Measurements from ENCODE around the gene CDC14B.

Gene CDC14B

DNA sequence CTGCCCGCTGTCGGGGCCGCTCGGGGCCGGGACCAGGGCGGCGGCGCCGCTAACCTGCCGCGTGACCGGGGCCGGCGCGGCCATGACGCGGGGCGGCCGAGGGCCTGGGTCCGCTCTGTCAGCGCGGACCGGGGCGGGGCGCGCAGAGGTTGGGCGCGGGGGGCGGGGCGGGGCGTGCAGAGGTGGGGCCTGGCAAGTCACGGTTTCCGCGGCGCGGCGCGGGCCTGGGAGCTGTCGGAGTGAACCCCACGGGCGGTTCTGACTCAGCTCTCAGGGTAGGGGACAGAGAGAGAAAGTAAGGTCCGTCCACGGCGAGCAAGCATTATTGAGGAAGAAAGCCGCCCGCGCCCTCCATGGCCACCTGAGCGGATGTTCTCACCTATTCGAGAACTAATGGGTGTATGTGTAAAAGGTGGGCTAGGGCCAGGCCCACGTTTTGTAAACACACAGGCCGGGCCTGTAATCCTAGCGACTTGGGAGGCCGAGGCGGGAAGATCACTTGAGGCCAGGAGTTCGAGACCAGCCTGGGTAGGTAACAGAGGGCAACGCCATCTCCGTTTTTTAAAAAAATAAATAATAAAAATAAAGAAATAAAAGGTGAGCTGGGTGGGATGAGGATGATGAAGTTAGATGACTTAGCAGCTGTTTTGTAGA lies 35.7 kb upstream of the CDC14B start, which contains the start of gene PRXL2C:
PRXL2C (minus strand) TSS at position 120 of the 654 bp plus-strand sequence; CDS start at position 84, 36 bp downstream.
- peaks cover 9% of the 10 kb centered on the region for H3K79me1 ChIP-seq (ENCODE audit: low read length)

DNA sequence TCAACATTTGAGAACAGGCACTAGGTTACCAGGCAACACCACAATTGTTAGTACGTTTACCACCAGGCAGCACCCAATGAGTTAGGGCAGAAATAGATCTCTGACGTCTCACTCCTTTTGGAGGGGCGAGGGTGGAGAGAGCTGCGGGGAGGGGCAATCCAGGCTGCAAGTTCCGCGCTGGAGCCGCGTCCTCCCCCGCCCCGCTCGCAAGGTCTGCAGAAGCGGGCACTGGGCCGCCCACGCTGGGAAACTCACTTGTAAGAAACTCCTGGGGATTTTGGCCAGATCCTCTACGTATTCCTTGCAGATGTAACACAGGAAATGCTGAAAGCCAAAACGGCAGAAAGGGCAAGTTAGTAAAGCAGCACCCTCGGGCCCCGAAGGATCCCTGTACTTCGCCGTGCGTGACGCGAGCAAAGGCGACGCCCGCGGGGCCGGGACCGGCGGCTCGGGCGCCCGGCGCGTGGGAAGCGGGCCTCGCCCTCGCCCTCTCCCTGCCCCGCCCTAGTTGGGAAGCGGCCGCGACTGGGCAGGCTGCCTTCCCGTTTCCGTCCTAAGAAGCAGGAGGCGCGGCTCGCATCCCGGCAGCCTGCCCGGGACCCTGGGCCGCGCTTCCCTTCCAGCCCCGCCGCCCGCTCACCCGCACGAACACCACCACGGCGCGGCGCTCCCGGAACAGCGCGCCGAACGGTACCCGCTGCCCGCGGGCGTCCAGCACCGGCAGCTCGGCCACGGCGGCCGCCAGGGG lies 35.0 kb upstream of the CDC14B start:
- no CpG with 5 or more reads among the region's 74 CpGs for WGBS (ENCODE audit: extremely low coverage, insufficient coverage, insufficient read length)
- Histone ChIP-seq H3K4me2 (ENCODE audit: low read length) (peak overlapping the region; percentile 94), H2BK120ac (ENCODE audit: insufficient read depth, low read length, poor library complexity) (peak overlapping the region; percentile 64), H3K4ac (ENCODE audit: low read depth, low read length) (peak overlapping the region; percentile 60), H4K8ac (ENCODE audit: low read depth, low read length) (peak overlapping the region; percentile 44), H3K14ac (ENCODE audit: low read length) (peak overlapping the region; percentile 72), H3K9ac (ENCODE audit: low read length) (peak overlapping the region; percentile 75), H3K4me3 (ENCODE audit: low read depth, low read length) (peak overlapping the region; percentile 84), H3K4me1 (ENCODE audit: control insufficient read depth in 1 of 2, insufficient read depth in 2 of 2, low read length in 2 of 2) (no peaks in the 10 kb centered on the region), H4K91ac (ENCODE audit: low read depth, low read length) (peak overlapping the region; percentile 86), H3K27ac (ENCODE audit: low read depth, low read length) (peak overlapping the region; percentile 83), H3K9me3 (ENCODE audit: insufficient read depth, low read depth, low read length) (no peaks in the 10 kb centered on the region), H2BK5ac (ENCODE audit: low read depth, low read length, poor library complexity) (peak overlapping the region; percentile 22), H2AFZ (ENCODE audit: insufficient read depth, low read length, poor library complexity) (peak overlapping the region; percentile 72), H2AK5ac (ENCODE audit: low read length) (no peak overlapping the region), H3K79me1 (ENCODE audit: low read length) (peaks cover 9% of the 10 kb centered on the region), H3K79me2 (ENCODE audit: control insufficient read depth, insufficient read depth, low read length, poor library complexity) (peaks cover 5% of the 10 kb centered on the region), H2BK12ac (ENCODE audit: low read length) (peak overlapping the region; percentile 16), H4K12ac (ENCODE audit: low read depth, low read length) (no peak overlapping the region), H3K27me3 (ENCODE audit: insufficient read depth, low read length) (no peaks in the 10 kb centered on the region), H3K36me3 (ENCODE audit: control insufficient read depth in 1 of 2, insufficient read depth in 2 of 2, low read length in 2 of 2) (peaks cover 1 to 2% of the 10 kb centered on the region in 2 experiments), H3K23ac (ENCODE audit: low read length) (no peak overlapping the region), H3K18ac (ENCODE audit: low read length) (peak overlapping the region; percentile 76)
- peak; percentile 66 to 74 for DNase-seq

More for the DNA sequence above, 35.7 kb upstream of the CDC14B start, which contains the start of gene PRXL2C:
- WGBS (ENCODE audit: extremely low coverage, insufficient coverage, insufficient read length), result no CpG with 5 or more reads among the region's 57 CpGs
- Histone ChIP-seq H2AFZ (ENCODE audit: insufficient read depth, low read length, poor library complexity) (peak within 1 kb of the TSS; percentile 72), H4K91ac (ENCODE audit: low read depth, low read length) (peak within 1 kb of the TSS; percentile 86), H2BK120ac (ENCODE audit: insufficient read depth, low read length, poor library complexity) (peak within 1 kb of the TSS; percentile 64), H2BK5ac (ENCODE audit: low read depth, low read length, poor library complexity) (peak within 1 kb of the TSS; percentile 22), H4K8ac (ENCODE audit: low read depth, low read length) (peak within 1 kb of the TSS; percentile 44), H3K27me3 (ENCODE audit: insufficient read depth, low read length) (no peaks in the 10 kb centered on the region), H2AK5ac (ENCODE audit: low read length) (no peak within 1 kb of the TSS), H3K9ac (ENCODE audit: low read length) (peak within 1 kb of the TSS; percentile 75), H3K9me3 (ENCODE audit: insufficient read depth, low read depth, low read length) (no peaks in the 10 kb centered on the region), H3K4me1 (ENCODE audit: control insufficient read depth in 1 of 2, insufficient read depth in 2 of 2, low read length in 2 of 2) (no peaks in the 10 kb centered on the region), H3K18ac (ENCODE audit: low read length) (peak within 1 kb of the TSS; percentile 76), H3K79me2 (ENCODE audit: control insufficient read depth, insufficient read depth, low read length, poor library complexity) (peaks cover 5% of the 10 kb centered on the region), H3K23ac (ENCODE audit: low read length) (no peak within 1 kb of the TSS), H3K36me3 (ENCODE audit: control insufficient read depth in 1 of 2, insufficient read depth in 2 of 2, low read length in 2 of 2) (peaks cover 1 to 2% of the 10 kb centered on the region in 2 experiments), H2BK12ac (ENCODE audit: low read length) (peak within 1 kb of the TSS; percentile 16), H3K4ac (ENCODE audit: low read depth, low read length) (peak within 1 kb of the TSS; percentile 60), H3K4me2 (ENCODE audit: low read length) (peak within 1 kb of the TSS; percentile 94), H3K14ac (ENCODE audit: low read length) (peak within 1 kb of the TSS; percentile 72), H3K4me3 (ENCODE audit: low read depth, low read length) (peak within 1 kb of the TSS; percentile 84), H4K12ac (ENCODE audit: low read depth, low read length) (peak within 1 kb of the TSS; percentile 28), H3K27ac (ENCODE audit: low read depth, low read length) (peak within 1 kb of the TSS; percentile 83)
- peak; percentile 54 to 68 for DNase-seq

DNA sequence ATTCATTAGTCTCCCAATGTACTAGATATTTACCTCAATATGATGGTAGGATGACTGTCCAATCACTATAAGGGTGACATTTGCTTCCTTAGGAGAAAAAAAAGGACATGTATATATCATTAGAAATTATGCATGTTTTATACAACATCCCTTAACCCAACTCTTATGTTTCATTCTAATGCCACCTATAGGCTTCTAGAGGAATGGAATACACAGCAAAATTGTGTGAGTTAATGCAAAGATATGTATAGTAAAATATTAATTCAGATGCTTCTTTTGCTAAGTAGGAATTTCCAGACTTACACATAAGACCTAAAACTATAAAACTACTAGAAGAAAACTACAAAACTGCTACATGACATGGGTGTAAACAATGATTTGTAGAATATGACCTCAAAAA lies 32.0 kb upstream of the CDC14B start:
- no peaks in the 10 kb centered on the region for H3K4me1 ChIP-seq (ENCODE audit: control insufficient read depth in 1 of 2, insufficient read depth in 2 of 2, low read length in 2 of 2)
- no peak overlapping the region for H3K4me3 ChIP-seq (ENCODE audit: low read depth, low read length)
- H3K9me3 ChIP-seq (ENCODE audit: insufficient read depth, low read depth, low read length), result no peaks in the 10 kb centered on the region
- no peaks in the 10 kb centered on the region for H3K27me3 ChIP-seq (ENCODE audit: insufficient read depth, low read length)
- peak in 1 of 2 donors; percentile 30 for DNase-seq
- H2AFZ ChIP-seq (ENCODE audit: insufficient read depth, low read length, poor library complexity), result no peak overlapping the region
- H3K23ac ChIP-seq (ENCODE audit: low read length), result no peak overlapping the region
- H3K36me3 ChIP-seq (ENCODE audit: control insufficient read depth in 1 of 2, insufficient read depth in 2 of 2, low read length in 2 of 2), result peaks cover 1 to 5% of the 10 kb centered on the region in 2 experiments
- no peak overlapping the region for H3K4me2 ChIP-seq (ENCODE audit: low read length)
- H2AK5ac ChIP-seq (ENCODE audit: low read length), result no peak overlapping the region
- H4K91ac ChIP-seq (ENCODE audit: low read depth, low read length), result no peak overlapping the region
- H3K14ac ChIP-seq (ENCODE audit: low read length), result no peak overlapping the region
- H2BK12ac ChIP-seq (ENCODE audit: low read length), result no peak overlapping the region
- H3K9ac ChIP-seq (ENCODE audit: low read length), result no peak overlapping the region
- no peak overlapping the region for H4K12ac ChIP-seq (ENCODE audit: low read depth, low read length)
- H3K27ac ChIP-seq (ENCODE audit: low read depth, low read length), result no peak overlapping the region
- no peak overlapping the region for H4K8ac ChIP-seq (ENCODE audit: low read depth, low read length)
- H3K79me2 ChIP-seq (ENCODE audit: control insufficient read depth, insufficient read depth, low read length, poor library complexity), result peaks cover 5% of the 10 kb centered on the region
- H3K18ac ChIP-seq (ENCODE audit: low read length), result no peak overlapping the region
- H3K79me1 ChIP-seq (ENCODE audit: low read length), result peaks cover 9% of the 10 kb centered on the region
- H2BK120ac ChIP-seq (ENCODE audit: insufficient read depth, low read length, poor library complexity), result no peak overlapping the region
- H3K4ac ChIP-seq (ENCODE audit: low read depth, low read length), result no peak overlapping the region
- no peak overlapping the region for H2BK5ac ChIP-seq (ENCODE audit: low read depth, low read length, poor library complexity)

DNA sequence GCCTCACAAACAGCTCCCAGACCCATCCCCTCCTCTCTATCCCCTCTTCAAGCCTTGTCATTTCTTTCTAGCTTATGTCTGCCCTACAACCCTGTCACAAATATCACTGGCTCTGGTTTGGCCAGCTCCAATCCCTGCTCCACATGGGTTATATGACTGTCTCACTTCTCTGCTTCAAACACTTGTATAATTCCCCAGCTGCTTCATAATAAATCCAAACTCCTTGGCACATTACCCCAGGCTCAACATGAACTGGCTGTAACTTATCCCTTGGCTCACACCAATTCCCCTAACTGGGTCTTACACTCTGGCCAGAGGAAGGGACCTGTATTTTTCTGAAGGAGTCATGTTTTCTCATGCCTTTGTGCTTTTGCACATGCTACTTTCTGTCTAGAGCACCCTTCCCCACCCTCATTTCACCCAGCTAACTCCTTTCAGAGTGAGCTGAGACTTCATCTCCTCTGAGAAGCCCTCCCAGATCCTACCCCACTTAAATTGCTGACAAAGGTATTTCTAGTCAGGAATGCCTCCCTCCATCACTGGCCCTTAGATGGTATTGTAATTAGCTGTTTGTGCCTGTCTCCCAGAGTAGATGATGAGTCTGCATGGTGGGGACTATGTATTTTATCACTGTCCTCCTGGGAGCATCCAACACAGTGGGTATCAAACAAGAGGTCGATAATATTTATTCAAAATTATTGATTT lies 30.1 kb upstream of the CDC14B start:
- Histone ChIP-seq H4K12ac (ENCODE audit: low read depth, low read length) (no peak overlapping the region), H3K18ac (ENCODE audit: low read length) (no peak overlapping the region), H3K79me2 (ENCODE audit: control insufficient read depth, insufficient read depth, low read length, poor library complexity) (peaks cover 1% of the 10 kb centered on the region), H4K91ac (ENCODE audit: low read depth, low read length) (no peak overlapping the region), H3K4me3 (ENCODE audit: low read depth, low read length) (no peak overlapping the region), H2AK5ac (ENCODE audit: low read length) (no peak overlapping the region), H3K27me3 (ENCODE audit: insufficient read depth, low read length) (no peaks in the 10 kb centered on the region), H3K9ac (ENCODE audit: low read length) (no peak overlapping the region), H3K27ac (ENCODE audit: low read depth, low read length) (no peak overlapping the region), H2BK5ac (ENCODE audit: low read depth, low read length, poor library complexity) (no peak overlapping the region), H3K23ac (ENCODE audit: low read length) (no peak overlapping the region), H4K8ac (ENCODE audit: low read depth, low read length) (no peak overlapping the region), H3K14ac (ENCODE audit: low read length) (no peak overlapping the region), H2BK12ac (ENCODE audit: low read length) (no peak overlapping the region), H3K36me3 (ENCODE audit: control insufficient read depth in 1 of 2, insufficient read depth in 2 of 2, low read length in 2 of 2) (peaks cover 8 to 9% of the 10 kb centered on the region in 2 experiments), H3K9me3 (ENCODE audit: insufficient read depth, low read depth, low read length) (no peaks in the 10 kb centered on the region), H3K4ac (ENCODE audit: low read depth, low read length) (no peak overlapping the region), H3K4me2 (ENCODE audit: low read length) (no peak overlapping the region), H2BK120ac (ENCODE audit: insufficient read depth, low read length, poor library complexity) (no peak overlapping the region), H3K79me1 (ENCODE audit: low read length) (peaks cover 3% of the 10 kb centered on the region), H3K4me1 (ENCODE audit: control insufficient read depth in 1 of 2, insufficient read depth in 2 of 2, low read length in 2 of 2) (no peaks in the 10 kb centered on the region), H2AFZ (ENCODE audit: insufficient read depth, low read length, poor library complexity) (no peak overlapping the region)
- no peak for DNase-seq
- no CpG with 5 or more reads among the region's 1 CpG for WGBS (ENCODE audit: extremely low coverage, insufficient coverage, insufficient read length)
